Subcutaneous abdominal adipose tissue (tissue), 5 donors: ENCODE data around the gene KRTAP5-5.

Source experiments
- H3K27ac ChIP-seq: one replicate; pipeline ENCODE4 v1.7.0; 2013; ENCODE audit warnings: low read depth, mild to moderate bottlenecking, inconsistent platforms, low read length, moderate library complexity
- H3K27me3 ChIP-seq, 5 donors: one replicate each; pipeline ENCODE4 v1.7.0; 2013; ENCODE audit warnings: low read length in 5 of 5, inconsistent platforms in 1 of 5; ENCODE audit not compliant: control insufficient read depth in 5 of 5, insufficient read depth in 4 of 5
- H3K36me3 ChIP-seq, 5 donors: one replicate each; pipeline ENCODE4 v1.7.0; 2013; ENCODE audit warnings: low read length in 5 of 5; ENCODE audit not compliant: control insufficient read depth in 5 of 5, insufficient read depth in 5 of 5
- H3K4me1 ChIP-seq, 5 donors: one replicate each; pipeline ENCODE4 v1.7.0; 2013; ENCODE audit warnings: low read length in 5 of 5, mild to moderate bottlenecking in 3 of 5, moderate library complexity in 1 of 5; ENCODE audit not compliant: control insufficient read depth in 5 of 5, insufficient read depth in 5 of 5
- H3K4me3 ChIP-seq, 5 donors: one replicate each; pipeline ENCODE4 v1.7.0; 2013; ENCODE audit warnings: low read length in 5 of 5, low read depth in 1 of 5
- H3K9ac ChIP-seq, 5 donors: one replicate each; pipeline ENCODE4 v1.7.0; 2013; ENCODE audit warnings: low read length in 5 of 5, mild to moderate bottlenecking in 4 of 5, moderate library complexity in 3 of 5
- H3K9me3 ChIP-seq, 5 donors: one replicate each; pipeline ENCODE4 v1.7.0; 2013; ENCODE audit warnings: low read length in 5 of 5; ENCODE audit not compliant: control insufficient read depth in 5 of 5
- donor health status: healthy.
- donor health status: healthy.
- donor health status: healthy.
- donor health status: healthy.
- donor health status: healthy.

KRTAP5-5 gene

DNA sequence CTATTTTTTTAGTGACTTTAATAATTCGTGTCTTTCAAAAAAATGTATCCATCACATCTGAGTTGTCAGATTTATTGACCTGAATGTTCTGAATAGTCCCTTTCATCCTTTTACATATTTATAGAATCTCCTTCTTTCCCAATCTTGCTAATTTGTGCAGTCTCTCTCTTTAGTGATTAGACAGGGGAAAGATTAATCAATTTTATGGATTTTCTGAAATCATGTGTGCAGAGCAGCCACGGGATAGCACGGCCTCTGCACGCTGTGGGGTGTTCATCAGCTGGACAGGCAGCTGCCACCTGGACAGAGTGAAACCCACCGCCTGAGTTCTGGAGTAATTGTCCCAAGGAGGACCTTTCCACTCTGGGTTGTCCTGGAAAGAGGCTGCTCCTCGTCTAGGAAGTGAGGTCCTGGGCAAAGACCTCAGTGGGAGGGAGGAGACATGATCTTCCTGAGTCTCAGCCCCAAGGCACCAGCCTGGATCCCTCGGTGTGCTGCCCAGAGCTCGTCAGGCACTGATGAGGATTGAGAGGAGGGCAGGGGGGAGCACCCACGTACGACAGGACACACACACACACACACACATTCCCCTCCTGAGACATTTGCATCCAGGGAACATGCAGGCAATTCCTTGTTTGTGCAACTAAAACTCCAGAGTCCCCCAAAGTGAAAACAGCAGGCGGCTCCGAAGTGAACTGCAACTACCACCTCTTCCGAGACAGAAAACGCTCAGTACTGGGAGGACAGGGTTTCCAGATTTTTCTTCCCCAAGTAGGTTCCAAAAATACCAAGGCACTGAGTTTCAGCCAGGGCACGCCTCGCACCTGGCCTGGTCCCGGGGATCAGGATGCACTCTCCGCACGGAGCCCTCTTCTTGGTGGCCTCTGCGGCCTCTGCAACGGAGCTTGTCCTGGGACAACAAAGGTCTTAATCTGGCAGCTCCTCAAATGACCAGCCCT, 44.9 kb downstream of the KRTAP5-5 start:
- H3K36me3 ChIP-seq, result no peaks in the 10 kb centered on the region
- no peak overlapping the region for H3K4me3 ChIP-seq
- peaks cover 21 to 48% (median 28%) of the 10 kb centered on the region in 5 donors for H3K27me3 ChIP-seq
- no peaks in the 10 kb centered on the region for H3K9me3 ChIP-seq
- no peaks in the 10 kb centered on the region for H3K4me1 ChIP-seq
- H3K27ac ChIP-seq, result no peak overlapping the region
- no peak overlapping the region for H3K9ac ChIP-seq

DNA sequence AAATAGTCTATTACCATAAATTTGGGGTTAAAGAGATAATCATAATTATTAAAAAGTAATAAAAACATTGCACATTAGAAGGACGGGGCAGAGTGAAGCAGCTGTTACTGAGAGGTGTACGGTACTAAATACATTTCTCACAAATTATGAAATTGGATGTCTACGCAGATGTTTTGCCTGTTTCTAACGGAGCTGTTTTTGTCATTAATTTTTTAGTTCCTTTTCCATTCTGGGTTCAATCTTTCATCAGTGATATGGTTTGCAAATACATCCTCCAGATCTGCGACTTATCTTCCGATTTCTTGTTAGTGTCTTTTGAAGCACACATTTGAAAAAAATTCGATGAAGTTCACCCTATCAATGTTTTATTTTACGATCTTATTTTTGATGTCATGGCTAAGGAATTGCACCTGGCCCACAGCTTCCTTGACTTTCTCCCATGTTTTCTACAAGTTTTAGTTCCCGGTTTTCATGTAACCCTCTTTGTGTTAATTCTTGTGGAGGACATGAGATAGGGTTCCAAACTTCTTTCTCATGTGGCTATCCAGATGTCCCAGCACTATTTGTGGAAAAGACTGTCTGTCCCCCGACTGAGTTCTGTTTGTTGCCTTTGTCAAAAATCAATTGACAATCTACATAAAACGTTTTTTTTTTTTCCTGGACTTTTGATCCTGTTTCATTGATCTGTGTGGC, 46.1 kb downstream of the KRTAP5-5 start:
- no peak overlapping the region for H3K27ac ChIP-seq
- H3K4me1 ChIP-seq, result no peaks in the 10 kb centered on the region
- H3K9me3 ChIP-seq, result no peaks in the 10 kb centered on the region
- H3K9ac ChIP-seq, result no peak overlapping the region
- peaks cover 13 to 38% (median 22%) of the 10 kb centered on the region in 5 donors for H3K27me3 ChIP-seq
- no peaks in the 10 kb centered on the region for H3K36me3 ChIP-seq
- H3K4me3 ChIP-seq, result no peak overlapping the region

DNA sequence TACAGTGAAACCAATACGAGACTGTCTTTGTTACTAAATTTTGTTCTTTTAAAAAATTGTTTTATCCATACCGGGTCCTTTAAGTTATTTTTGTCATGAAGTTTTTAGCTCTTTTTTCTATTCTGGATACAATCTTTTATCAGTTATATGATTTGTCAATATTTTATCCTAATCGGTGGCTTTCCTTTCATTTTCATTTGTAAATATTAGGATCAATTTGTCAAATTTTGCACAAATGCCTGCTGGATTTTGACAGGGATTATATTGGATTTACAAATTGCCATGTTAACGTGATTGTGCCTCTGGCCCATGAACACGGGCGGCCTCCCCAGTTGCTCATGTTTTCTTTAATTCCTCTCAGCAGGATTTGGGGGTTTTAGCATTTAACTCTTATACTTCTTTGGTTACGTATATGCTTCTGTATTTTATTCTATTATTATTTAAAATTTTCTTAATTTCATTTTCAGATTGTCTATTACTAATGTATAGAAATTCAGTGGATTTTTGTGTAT, 46.7 kb downstream of the KRTAP5-5 start:
- Histone ChIP-seq H3K27ac (no peak overlapping the region), H3K36me3 (no peaks in the 10 kb centered on the region), H3K27me3 (peaks cover 13 to 36% (median 22%) of the 10 kb centered on the region in 5 donors), H3K4me1 (no peaks in the 10 kb centered on the region), H3K4me3 (no peak overlapping the region), H3K9me3 (no peaks in the 10 kb centered on the region), H3K9ac (no peak overlapping the region)

DNA sequence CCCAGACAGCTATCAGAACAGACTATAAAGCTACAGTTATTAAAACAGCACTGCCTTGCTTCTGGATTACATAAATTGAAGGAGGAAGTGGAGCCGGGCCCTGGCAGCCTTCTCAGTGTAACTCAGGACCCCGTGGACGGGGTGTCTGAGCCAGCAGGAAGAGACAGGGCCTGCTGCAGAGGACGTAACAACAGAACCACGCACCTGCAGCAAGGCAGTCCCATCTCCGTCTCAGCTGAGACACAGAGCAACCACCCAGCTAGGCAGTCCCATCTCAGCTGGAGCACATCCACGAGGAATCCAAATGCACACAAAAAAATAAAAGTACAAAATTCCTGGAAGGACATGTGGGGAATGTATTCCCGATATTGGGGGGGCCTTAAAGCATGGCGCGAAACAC, 50.3 kb downstream of the KRTAP5-5 start:
- H3K9me3 ChIP-seq, result no peaks in the 10 kb centered on the region
- H3K4me1 ChIP-seq, result no peaks in the 10 kb centered on the region
- peaks cover 9 to 26% (median 12%) of the 10 kb centered on the region in 5 donors for H3K27me3 ChIP-seq
- H3K36me3 ChIP-seq, result no peaks in the 10 kb centered on the region
- H3K9ac ChIP-seq, result no peak overlapping the region
- H3K4me3 ChIP-seq, result no peak overlapping the region
- H3K27ac ChIP-seq, result no peak overlapping the region
